NCI-H748 (cell line): ENCODE measurements around the gene PELI3.

Source experiments
- DNase-seq: peaks from one replicate; lab custom pipeline; 2025; ENCODE audit not compliant: unreplicated experiment; lab: John Stamatoyannopoulos, UW

Gene PELI3

DNA sequence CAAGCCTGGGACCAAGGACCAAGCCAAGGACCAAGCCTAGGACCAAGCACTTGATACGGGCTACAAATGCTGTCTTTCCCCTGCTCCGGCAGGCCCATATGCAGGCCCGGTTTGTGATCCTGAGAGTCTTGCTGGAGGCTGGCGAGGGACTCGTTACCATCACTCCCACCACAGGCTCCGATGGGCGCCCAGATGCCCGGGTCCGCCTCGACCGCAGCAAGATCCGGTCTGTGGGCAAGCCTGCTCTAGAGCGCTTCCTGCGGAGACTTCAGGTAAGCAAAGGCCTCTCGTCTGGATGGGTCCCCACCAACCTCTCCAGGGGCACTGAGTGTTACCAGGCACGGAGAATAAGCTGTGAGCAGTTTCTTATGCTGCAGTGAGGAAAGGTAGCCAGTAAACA, 30.5 kb downstream of the PELI3 start:
- DNase-seq = no peak

DNA sequence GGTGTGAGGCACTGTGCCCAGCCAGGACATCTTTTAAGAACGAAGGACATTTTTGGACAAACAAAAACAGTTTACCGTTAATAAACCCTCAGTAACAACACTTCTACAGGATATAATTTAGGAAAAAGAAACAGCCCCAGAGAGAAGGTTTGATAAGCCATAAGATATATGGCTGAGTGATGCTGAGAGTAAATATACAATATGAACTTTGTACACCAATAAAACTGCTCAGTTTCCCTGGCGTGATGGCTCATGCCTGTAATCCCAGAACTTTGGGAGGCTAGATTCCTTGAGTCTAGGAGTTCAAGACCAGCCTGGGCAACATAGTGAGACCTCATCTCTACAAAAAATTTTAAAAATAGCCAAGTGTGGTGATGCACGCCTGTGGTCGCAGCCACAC, 31.8 kb downstream of the PELI3 start:
- DNase-seq = no peak

DNA sequence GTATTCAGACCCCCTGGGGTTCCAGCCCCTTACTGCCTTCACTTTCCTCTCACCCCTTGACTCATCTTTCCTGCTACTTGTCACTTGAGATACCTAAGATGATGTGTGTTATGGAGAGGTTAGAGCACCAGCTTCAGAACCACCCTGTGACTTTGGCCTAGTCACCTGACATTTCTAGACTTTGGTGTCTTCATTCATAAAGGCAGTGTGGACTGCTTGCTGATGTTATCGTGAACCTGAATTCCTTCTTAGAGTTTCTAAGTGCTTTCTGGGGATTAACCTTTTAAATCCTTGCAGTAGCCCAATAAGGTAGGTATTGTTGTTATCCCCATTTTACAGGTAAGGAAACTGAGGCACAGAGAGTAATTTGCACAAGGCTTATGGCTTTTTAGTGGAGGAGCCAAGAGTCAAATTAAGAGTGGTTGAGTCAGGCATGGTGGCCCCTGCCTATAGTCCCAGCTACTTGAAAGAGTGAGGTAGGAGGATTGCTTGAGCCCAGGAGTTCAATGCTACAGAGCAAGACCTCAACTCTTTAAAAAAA, 38.6 kb downstream of the PELI3 start:
- no peak for DNase-seq

DNA sequence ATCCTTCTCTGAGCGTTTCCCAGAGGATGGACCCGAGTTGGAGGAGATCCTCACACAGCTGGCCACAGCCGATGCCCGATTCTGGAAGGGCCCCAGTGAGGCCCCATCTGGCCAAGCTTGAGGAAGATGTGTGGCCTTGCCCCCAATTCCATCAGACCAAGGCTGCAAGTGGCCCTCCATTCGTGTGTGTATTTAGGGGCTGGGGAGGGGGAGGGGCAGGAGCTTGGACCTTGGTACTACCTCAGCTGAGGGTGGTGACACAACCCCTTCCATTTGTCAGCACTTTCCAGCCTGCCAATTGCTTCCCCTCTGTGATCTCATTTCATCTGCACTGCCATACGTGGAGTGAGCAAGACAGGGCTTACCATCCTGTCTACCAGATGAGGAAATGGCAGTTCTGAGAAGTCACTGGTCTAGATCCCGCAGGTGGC, 42.4 kb downstream of the PELI3 start:
- DNase-seq = no peak

DNA sequence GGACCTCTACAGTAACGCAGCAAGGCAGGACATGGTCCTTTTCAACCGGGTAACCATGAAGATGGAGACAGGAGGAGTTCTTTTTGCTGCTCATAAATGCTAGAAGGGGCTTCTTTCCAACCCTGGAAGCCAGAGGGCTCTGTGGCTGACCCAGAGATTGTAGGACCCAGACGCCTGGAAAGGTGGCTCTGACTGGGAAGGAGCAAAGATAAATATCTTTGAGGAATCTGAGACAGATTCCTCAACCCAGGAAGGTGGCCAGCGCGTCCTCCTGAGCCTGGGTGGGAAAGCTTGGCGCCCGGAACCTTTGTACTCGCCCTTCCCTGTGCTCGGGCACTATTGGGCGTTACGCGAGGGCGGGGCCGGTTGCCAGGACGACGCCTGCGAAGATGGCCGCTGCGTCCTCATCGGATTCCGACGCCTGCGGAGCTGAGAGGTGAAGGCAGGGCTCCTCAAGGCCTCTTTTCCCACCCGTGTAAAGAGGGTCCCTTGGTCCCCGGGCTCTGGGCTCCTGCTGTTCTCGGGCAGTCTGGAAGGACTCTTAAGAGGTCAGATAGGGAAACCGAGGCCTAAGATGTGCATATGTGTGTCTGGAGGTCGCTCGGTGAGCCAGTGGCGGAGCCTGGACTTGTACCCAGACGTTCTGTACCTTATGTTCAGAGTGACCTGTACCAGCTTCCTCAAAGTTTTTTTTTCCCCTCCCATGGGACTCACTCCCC, 43.7 kb downstream of the PELI3 start, which contains the start of gene BBS1:
TSS of gene BBS1 (plus strand) at position 365 of the 719 bp plus-strand sequence. CDS start at position 390, 25 bp downstream.
- DNase-seq = peak; percentile 86

DNA sequence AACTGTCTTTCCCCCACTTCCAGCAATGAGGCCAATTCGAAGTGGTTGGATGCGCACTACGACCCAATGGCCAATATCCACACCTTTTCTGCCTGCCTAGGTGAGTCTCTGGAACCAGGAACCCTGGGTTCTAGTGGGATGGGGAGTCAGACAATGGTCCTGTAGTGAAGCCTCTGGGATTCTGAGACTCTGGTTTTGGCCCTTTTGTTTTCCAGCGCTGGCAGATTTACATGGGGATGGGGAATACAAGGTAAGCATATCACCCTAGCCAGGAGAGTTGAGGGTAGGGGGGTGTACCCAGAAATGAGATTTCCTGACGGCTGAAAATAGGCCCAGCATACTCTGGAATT, 44.3 kb downstream of the PELI3 start:
- no peak for DNase-seq

DNA sequence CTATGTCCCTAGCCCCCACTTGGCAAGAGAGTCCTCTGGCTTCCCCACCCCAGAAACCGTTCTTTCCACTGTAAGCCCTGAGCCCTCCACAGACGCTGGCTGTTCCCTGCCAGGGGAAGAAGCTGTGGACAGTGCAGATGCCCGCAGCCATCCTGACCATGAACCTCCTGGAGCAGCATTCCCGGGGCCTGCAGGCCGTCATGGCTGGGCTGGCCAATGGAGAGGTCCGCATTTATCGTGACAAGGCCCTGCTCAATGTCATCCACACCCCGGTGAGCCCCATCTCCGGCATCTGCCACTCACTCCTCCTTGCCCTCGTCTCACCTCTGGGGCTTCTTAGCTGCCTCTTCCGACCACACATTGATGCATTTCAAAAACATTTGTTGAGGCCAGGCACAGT, 56.9 kb downstream of the PELI3 start:
- DNase-seq = no peak

DNA sequence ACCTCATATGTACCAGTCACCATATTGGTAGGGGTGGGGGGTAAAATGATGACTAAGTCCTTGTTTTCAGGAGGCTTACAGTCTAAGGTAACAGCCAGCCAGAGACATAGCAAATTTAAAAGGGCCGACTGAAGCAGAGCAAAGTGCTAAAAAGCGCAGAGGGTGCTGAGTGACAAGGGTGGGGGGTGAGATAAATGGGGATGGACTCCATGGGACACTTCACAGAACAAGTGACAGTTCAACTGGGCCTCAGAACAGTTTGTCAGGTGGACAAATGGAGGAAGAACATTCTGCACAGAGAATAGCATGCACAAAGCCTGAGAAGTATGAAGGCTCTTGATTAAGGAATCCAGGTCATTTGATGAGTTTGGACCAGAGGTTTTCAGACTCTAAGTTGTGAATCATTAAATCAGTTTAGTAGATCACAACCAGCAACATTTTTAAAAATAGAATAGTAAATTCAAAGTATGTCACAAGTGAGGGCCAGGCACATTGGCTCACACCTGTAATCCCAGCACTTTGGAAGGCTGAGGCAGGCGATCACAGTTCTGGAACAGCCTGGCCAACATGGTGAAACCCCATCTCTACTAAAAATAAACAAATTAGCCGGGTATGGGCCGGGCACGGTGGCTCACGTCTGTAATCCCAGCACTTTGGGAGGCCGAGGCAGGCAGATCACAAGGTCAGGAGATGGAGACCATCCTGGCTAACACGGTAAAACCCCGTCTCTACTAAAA, 57.8 kb downstream of the PELI3 start:
- no peak for DNase-seq
